Fibroblast of lung (primary cell): ENCODE measurements around the gene RMDN3. TPM values are rescaled to one million over a fixed set of nuclear protein-coding genes. Genes with fewer than 3 reads are reported as not detected.

ENCODE experiments used
- DNase-seq, 2 donors: peaks; one replicate each; pipeline versions ENCODE4 v3.0.0 to v3.0.0-alpha.2; 2010; ENCODE audit warnings: low read depth in 2 of 2
- H2AFZ ChIP-seq: 2 replicates; pipeline ENCODE4 v1.5.1; 2012; ENCODE audit warnings: low read length, control low read depth, inconsistent platforms
- H3K27ac ChIP-seq: 2 replicates; pipeline ENCODE4 v1.5.1; 2011; ENCODE audit warnings: low read length, control low read depth; ENCODE audit not compliant: insufficient read depth
- H3K27me3 ChIP-seq: 2 replicates; pipeline ENCODE4 v1.5.1; 2011; ENCODE audit warnings: mild to moderate bottlenecking, low read length; ENCODE audit not compliant: control insufficient read depth, insufficient read depth
- H3K36me3 ChIP-seq: 2 replicates; pipeline ENCODE4 v1.5.1; 2011; ENCODE audit warnings: low read length; ENCODE audit not compliant: control insufficient read depth, insufficient read depth
- H3K4me1 ChIP-seq: 2 replicates; pipeline ENCODE4 v1.5.1; 2011; ENCODE audit warnings: low read length; ENCODE audit not compliant: control insufficient read depth, insufficient read depth; ENCODE audit errors: extremely low read depth
- H3K4me2 ChIP-seq: 2 replicates; pipeline ENCODE4 v1.5.1; 2011; ENCODE audit warnings: low read length, control low read depth; ENCODE audit not compliant: insufficient read depth; ENCODE audit errors: extremely low read depth
- H3K4me3 ChIP-seq, 4 experiments: fragments of 200-600 bp in 1 of 4; sonication (generic) in 1 of 4; replicated peaks in 1 of 4; 2 replicates each; pipeline ENCODE4 v1.5.1; 2011 to 2016; ENCODE audit warnings: low read length in 4 of 4, low read depth in 3 of 4, mild to moderate bottlenecking in 3 of 4, control low read depth in 2 of 4, inconsistent platforms in 1 of 4, mixed read lengths in 1 of 4; ENCODE audit not compliant: insufficient read depth in 1 of 4; ENCODE audit errors: control extremely low read depth in 1 of 4
- H3K79me2 ChIP-seq: 2 replicates; pipeline ENCODE4 v1.5.1; 2012; ENCODE audit warnings: mild to moderate bottlenecking, low read length, inconsistent platforms; ENCODE audit not compliant: control insufficient read depth, insufficient read depth
- H3K9ac ChIP-seq: 2 replicates; pipeline ENCODE4 v1.5.1; 2011; ENCODE audit warnings: mild to moderate bottlenecking, low read length, control low read depth; ENCODE audit not compliant: insufficient read depth
- H3K9me3 ChIP-seq: 2 replicates; pipeline ENCODE4 v1.5.1; 2012; ENCODE audit warnings: low read depth, low read length; ENCODE audit not compliant: control insufficient read depth, insufficient read depth
- H4K20me1 ChIP-seq: 2 replicates; pipeline ENCODE4 v1.5.1; 2011; ENCODE audit warnings: low read length; ENCODE audit not compliant: control insufficient read depth, insufficient read depth; ENCODE audit errors: extremely low read depth
- EZH2 ChIP-seq: IDR thresholded peaks from 2 replicates; pipeline ENCODE4 v1.5.1; 2012; ENCODE audit warnings: low read length, control low read depth, mild to moderate bottlenecking; ENCODE audit errors: missing control alignments
- polyA minus RNA-seq: library from RNA; depleted of rRNA, polyadenylated mRNA; stranded (reverse); fragments of >200 nt; gene quantifications from 2 replicates; pipeline ENCODE4 v1.2.3, GENCODE V29; 2011; ENCODE audit warnings: low replicate concordance
- polyA plus RNA-seq, 2 donors: library from polyadenylated mRNA; depleted of rRNA in 1 of 2; stranded (reverse) in 1 of 2; unstranded in 1 of 2; fragments of >200 nt; gene quantifications; 2 replicates each; pipeline ENCODE4 v1.2.1, GENCODE V29; 2011 to 2012; ENCODE audit warnings: missing spikeins in 1 of 2
- total RNA-seq: library from RNA; depleted of rRNA; stranded (reverse); fragments of >200 nt; gene quantifications from 2 replicates; pipeline ENCODE4 v1.2.1, GENCODE V29; 2014
- TF ChIP-seq, protein P1 (sequence below), 2 donors: IDR thresholded peaks in 1 of 2; conservative IDR thresholded peaks in 1 of 2; 1 replicate in 1 of 2; 2 replicates in 1 of 2; pipeline ENCODE4 v1.5.1; 2011 to 2012; ENCODE audit warnings: low read length in 2 of 2, control low read depth in 1 of 2, inconsistent platforms in 1 of 2, low read depth in 1 of 2, mild to moderate bottlenecking in 1 of 2

Gene RMDN3, protein sequence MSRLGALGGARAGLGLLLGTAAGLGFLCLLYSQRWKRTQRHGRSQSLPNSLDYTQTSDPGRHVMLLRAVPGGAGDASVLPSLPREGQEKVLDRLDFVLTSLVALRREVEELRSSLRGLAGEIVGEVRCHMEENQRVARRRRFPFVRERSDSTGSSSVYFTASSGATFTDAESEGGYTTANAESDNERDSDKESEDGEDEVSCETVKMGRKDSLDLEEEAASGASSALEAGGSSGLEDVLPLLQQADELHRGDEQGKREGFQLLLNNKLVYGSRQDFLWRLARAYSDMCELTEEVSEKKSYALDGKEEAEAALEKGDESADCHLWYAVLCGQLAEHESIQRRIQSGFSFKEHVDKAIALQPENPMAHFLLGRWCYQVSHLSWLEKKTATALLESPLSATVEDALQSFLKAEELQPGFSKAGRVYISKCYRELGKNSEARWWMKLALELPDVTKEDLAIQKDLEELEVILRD
- 14.1 and 16.0 TPM in 2 replicates for total RNA-seq
- 18.9 and 22.7 TPM in 2 replicates for polyA plus RNA-seq
- polyA plus RNA-seq (2012) = 24.9 TPM in 2 replicates
- polyA minus RNA-seq = 6.6 and 33.6 TPM in 2 replicates

DNA sequence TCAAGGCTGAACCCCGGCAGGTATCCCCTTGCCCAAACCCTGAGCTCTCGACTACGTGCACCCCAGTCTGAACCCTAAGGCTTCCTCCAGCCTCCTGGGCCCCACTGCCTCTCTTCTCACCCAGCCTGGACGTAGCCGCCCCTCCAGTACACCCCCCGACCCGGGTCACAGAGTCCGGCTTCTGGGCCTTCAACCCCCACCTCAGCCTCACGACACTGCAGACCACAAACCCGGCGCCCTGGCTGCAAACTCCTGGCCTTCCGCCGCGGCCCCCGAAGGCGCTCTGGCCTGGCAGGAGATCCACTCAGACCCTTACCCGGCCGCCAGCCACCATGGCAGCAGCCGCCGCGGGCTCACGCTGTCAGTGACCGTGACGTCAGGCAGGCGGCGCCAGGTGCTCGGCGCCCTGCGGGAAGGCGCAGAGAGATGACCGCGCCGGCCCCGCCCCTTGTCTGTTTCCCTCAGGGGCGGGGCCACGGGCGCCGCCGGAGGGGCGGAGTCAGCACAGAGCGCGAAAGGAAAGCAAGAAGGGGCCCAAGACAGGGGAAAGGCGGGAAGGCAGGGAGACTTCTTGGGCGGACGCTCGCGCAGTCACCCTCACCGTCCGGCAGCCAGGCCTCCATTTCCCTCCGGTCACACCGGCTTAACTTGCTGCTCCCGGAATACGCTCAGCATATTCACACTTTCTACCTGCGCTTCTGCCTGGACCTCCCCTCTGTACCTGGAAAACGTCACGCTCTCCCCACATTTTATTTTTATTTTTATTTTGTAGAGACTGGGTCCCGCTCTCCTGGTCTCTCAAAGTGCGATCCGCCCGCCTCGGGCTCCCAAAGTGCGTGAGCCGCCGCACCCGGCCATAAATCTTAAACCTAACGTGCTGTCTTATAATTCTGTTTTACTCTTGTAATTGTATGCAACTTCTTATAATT is at the start of gene RMDN3:
TSS of gene RMDN3 (minus strand) at position 372 of the 929 bp plus-strand sequence. CDS start 471 bp downstream, outside the sequence.
- H3K27me3 ChIP-seq = no peaks in the 10 kb centered on the region
- no peaks in the 10 kb centered on the region for H3K9me3 ChIP-seq
- peak; percentile 87 to 92 for DNase-seq
- H2AFZ ChIP-seq = peak within 1 kb of the TSS; percentile 98
- peak within 1 kb of the TSS; percentile 92 for H3K27ac ChIP-seq
- H3K4me2 ChIP-seq = peak within 1 kb of the TSS; percentile 85
- peaks cover 9% of the 10 kb centered on the region for H3K79me2 ChIP-seq
- peak within 1 kb of the TSS; percentile 85 for H3K9ac ChIP-seq
- H3K36me3 ChIP-seq = peaks cover 1% of the 10 kb centered on the region
- H4K20me1 ChIP-seq = no peaks in the 10 kb centered on the region
- H3K4me1 ChIP-seq = no peaks in the 10 kb centered on the region
- peak within 1 kb of the TSS; percentile 85 to 99 (median 90) for H3K4me3 ChIP-seq
- TF ChIP-seq, protein P1, sequence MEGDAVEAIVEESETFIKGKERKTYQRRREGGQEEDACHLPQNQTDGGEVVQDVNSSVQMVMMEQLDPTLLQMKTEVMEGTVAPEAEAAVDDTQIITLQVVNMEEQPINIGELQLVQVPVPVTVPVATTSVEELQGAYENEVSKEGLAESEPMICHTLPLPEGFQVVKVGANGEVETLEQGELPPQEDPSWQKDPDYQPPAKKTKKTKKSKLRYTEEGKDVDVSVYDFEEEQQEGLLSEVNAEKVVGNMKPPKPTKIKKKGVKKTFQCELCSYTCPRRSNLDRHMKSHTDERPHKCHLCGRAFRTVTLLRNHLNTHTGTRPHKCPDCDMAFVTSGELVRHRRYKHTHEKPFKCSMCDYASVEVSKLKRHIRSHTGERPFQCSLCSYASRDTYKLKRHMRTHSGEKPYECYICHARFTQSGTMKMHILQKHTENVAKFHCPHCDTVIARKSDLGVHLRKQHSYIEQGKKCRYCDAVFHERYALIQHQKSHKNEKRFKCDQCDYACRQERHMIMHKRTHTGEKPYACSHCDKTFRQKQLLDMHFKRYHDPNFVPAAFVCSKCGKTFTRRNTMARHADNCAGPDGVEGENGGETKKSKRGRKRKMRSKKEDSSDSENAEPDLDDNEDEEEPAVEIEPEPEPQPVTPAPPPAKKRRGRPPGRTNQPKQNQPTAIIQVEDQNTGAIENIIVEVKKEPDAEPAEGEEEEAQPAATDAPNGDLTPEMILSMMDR (conservative IDR thresholded peaks at IDR 0.05 in 1 of 2, IDR thresholded peaks at IDR 0.05 in 1 of 2; ENCODE audit: low read depth in 1 of 2, low read length in 2 of 2) = no peak
- TF ChIP-seq EZH2 = no peak

DNA sequence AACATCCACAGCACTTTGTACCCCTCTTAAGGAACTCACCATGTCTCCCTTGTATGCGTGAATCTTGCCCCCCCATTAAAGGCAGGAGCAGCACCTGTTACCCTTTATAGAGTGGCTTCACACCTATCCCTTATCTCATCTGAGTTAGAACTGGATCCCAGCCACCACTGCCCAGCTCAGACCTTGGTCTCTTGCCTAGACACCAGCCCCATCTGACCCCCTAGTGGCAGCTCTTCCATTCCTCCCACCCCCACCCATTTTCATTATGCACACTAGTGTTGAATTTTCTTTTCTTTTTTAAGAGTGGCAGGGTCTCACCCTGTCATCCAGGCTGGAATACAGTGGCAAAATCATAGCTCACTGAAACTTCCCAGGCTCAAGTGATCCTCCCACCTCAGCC is 48.6 kb upstream of the RMDN3 start:
- Histone ChIP-seq H4K20me1 (no peaks in the 10 kb centered on the region), H3K4me1 (peaks cover 3% of the 10 kb centered on the region), H3K4me3 (no peak overlapping the region), H2AFZ (no peak overlapping the region), H3K9ac (no peak overlapping the region), H3K27ac (no peak overlapping the region), H3K36me3 (peaks cover 1% of the 10 kb centered on the region), H3K9me3 (no peaks in the 10 kb centered on the region), H3K79me2 (peaks cover 17% of the 10 kb centered on the region), H3K27me3 (no peaks in the 10 kb centered on the region), H3K4me2 (no peak overlapping the region)
- DNase-seq = no peak
- TF ChIP-seq, protein P1 (conservative IDR thresholded peaks at IDR 0.05 in 1 of 2, IDR thresholded peaks at IDR 0.05 in 1 of 2; ENCODE audit: low read depth in 1 of 2, low read length in 2 of 2) = no peak
- TF ChIP-seq EZH2 = no peak

DNA sequence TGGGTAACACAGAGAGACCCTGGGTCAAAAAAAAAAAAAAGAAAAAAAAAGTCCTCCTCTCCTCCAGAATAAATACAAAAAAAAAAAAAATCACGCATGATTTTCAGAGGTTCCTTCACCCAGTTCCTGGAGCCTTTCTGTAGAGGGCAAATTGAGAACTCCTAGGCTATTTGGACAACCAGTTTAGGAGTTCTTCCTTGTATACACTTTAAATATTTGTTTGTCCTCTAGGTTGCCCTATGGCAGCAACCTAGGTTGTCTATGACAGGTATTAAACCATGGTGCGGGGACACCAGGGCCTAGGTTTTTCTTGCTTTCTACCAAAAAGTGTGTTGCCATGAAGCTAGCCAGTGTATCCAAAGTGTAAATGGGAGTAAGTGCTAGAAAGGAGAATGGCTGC is 48.0 kb upstream of the RMDN3 start:
- H3K4me2 ChIP-seq = no peak overlapping the region
- H3K36me3 ChIP-seq = peaks cover 1% of the 10 kb centered on the region
- no peak overlapping the region for H3K9ac ChIP-seq
- H3K4me3 ChIP-seq = no peak overlapping the region
- no peak for DNase-seq
- H4K20me1 ChIP-seq = no peaks in the 10 kb centered on the region
- TF ChIP-seq, protein P1 (conservative IDR thresholded peaks at IDR 0.05 in 1 of 2, IDR thresholded peaks at IDR 0.05 in 1 of 2; ENCODE audit: low read depth in 1 of 2, low read length in 2 of 2) = no peak
- no peak for TF ChIP-seq EZH2
- H3K27me3 ChIP-seq = no peaks in the 10 kb centered on the region
- peaks cover 3% of the 10 kb centered on the region for H3K4me1 ChIP-seq
- peaks cover 19% of the 10 kb centered on the region for H3K79me2 ChIP-seq
- H3K9me3 ChIP-seq = no peaks in the 10 kb centered on the region
- H3K27ac ChIP-seq = no peak overlapping the region
- no peak overlapping the region for H2AFZ ChIP-seq
